HAP-1 (cell line): ENCODE measurements around the gene RIMBP2.

ENCODE experiments used
- DNase-seq, 2 experiments: peaks; one replicate each; pipeline ENCODE4 v3.0.0-alpha.2; 2016 to 2020; ENCODE audit warnings: low spot score in 2 of 2
- H3K27me3 ChIP-seq: fragments of 250-450 bp; sonication (Bioruptor Pico); 2 replicates; pipeline ENCODE4 v1.5.1; 2020; ENCODE audit warnings: low read depth, mild to moderate bottlenecking, moderate library complexity
- H3K36me3 ChIP-seq: fragments of 250-450 bp; sonication (Bioruptor Pico); replicated peaks from 2 replicates; pipeline ENCODE4 v1.5.1; 2020; ENCODE audit warnings: mild to moderate bottlenecking
- H3K4me1 ChIP-seq: fragments of 250-450 bp; sonication (Bioruptor Pico); 2 replicates; pipeline ENCODE4 v1.5.1; 2020; ENCODE audit warnings: mild to moderate bottlenecking
- H3K4me3 ChIP-seq: fragments of 250-450 bp; sonication (Bioruptor Pico); 2 replicates; pipeline ENCODE4 v1.5.1; 2020; ENCODE audit warnings: mild to moderate bottlenecking, moderate library complexity
- H3K9me3 ChIP-seq: fragments of 250-450 bp; sonication (Bioruptor Pico); 2 replicates; pipeline ENCODE4 v1.5.1; 2020; ENCODE audit warnings: mild to moderate bottlenecking, moderate library complexity
- in situ Hi-C: fragments of 300-500 bp; cut with MboI; formaldehyde crosslinking; loops from 3 replicates; pipeline ENCODE4 v1.14.3; 2020; ENCODE audit warnings: low sequenced_read_pairs, inconsistent platforms, mixed read lengths

RIMBP2 gene

GRCh38 chr12:130626601-130627000 lies 89.5 kb downstream of the RIMBP2 start:
- Histone ChIP-seq H3K4me1 (no peaks in the 10 kb centered on the region), H3K27me3 (no peaks in the 10 kb centered on the region), H3K36me3 (no peaks in the 10 kb centered on the region), H3K4me3 (no peak overlapping the region), H3K9me3 (no peaks in the 10 kb centered on the region)
- DNase-seq, result no peak
- in situ Hi-C loops, result no loop called here

GRCh38 chr12:130625201-130625600 lies 90.9 kb downstream of the RIMBP2 start:
- Histone ChIP-seq H3K9me3 (no peaks in the 10 kb centered on the region), H3K36me3 (no peaks in the 10 kb centered on the region), H3K4me3 (no peak overlapping the region), H3K27me3 (no peaks in the 10 kb centered on the region), H3K4me1 (no peaks in the 10 kb centered on the region)
- no peak for DNase-seq
- in situ Hi-C loops, result no loop called here

- in situ Hi-C loops, result no loop called here
- Histone ChIP-seq H3K9me3 (no peaks in the 10 kb centered on the region), H3K36me3 (no peaks in the 10 kb centered on the region), H3K4me1 (no peaks in the 10 kb centered on the region), H3K27me3 (no peaks in the 10 kb centered on the region), H3K4me3 (no peak overlapping the region)
- DNase-seq, result no peak
Measured at GRCh38 chr12:130622803-130623202, 93.3 kb downstream of the RIMBP2 start.

GRCh38 chr12:130621696-130622298 lies 94.3 kb downstream of the RIMBP2 start:
- no peaks in the 10 kb centered on the region for H3K9me3 ChIP-seq
- in situ Hi-C loops, result no loop called here
- H3K4me3 ChIP-seq, result no peak overlapping the region
- no peaks in the 10 kb centered on the region for H3K4me1 ChIP-seq
- H3K27me3 ChIP-seq, result no peaks in the 10 kb centered on the region
- H3K36me3 ChIP-seq, result no peaks in the 10 kb centered on the region
- DNase-seq, result no peak

GRCh38 chr12:130620756-130621155 lies 95.3 kb downstream of the RIMBP2 start:
- H3K27me3 ChIP-seq, result no peaks in the 10 kb centered on the region
- DNase-seq, result no peak
- in situ Hi-C loops, result no loop called here
- H3K9me3 ChIP-seq, result no peaks in the 10 kb centered on the region
- H3K4me3 ChIP-seq, result no peak overlapping the region
- H3K4me1 ChIP-seq, result no peaks in the 10 kb centered on the region
- no peaks in the 10 kb centered on the region for H3K36me3 ChIP-seq

- Histone ChIP-seq H3K4me3 (no peak overlapping the region), H3K4me1 (no peaks in the 10 kb centered on the region), H3K36me3 (no peaks in the 10 kb centered on the region), H3K27me3 (no peaks in the 10 kb centered on the region), H3K9me3 (no peaks in the 10 kb centered on the region)
- in situ Hi-C loops, result no loop called here
- no peak for DNase-seq
Measured at GRCh38 chr12:130620281-130620680, 95.8 kb downstream of the RIMBP2 start.

GRCh38 chr12:130619385-130620001 lies 96.6 kb downstream of the RIMBP2 start:
- H3K4me1 ChIP-seq, result no peaks in the 10 kb centered on the region
- in situ Hi-C loops, result no loop called here
- no peak overlapping the region for H3K4me3 ChIP-seq
- no peaks in the 10 kb centered on the region for H3K36me3 ChIP-seq
- DNase-seq, result no peak
- H3K27me3 ChIP-seq, result no peaks in the 10 kb centered on the region; the same call in 1 of the 2 replicates
- H3K9me3 ChIP-seq, result no peaks in the 10 kb centered on the region

- no peaks in the 10 kb centered on the region for H3K4me1 ChIP-seq
- H3K4me3 ChIP-seq, result no peak overlapping the region
- H3K9me3 ChIP-seq, result no peaks in the 10 kb centered on the region
- no peaks in the 10 kb centered on the region; the same call in 1 of the 2 replicates for H3K27me3 ChIP-seq
- in situ Hi-C loops, result no loop called here
- no peak for DNase-seq
- H3K36me3 ChIP-seq, result no peaks in the 10 kb centered on the region
Measured at GRCh38 chr12:130617219-130617618, 98.9 kb downstream of the RIMBP2 start.

GRCh38 chr12:130615861-130616345 lies 100.2 kb downstream of the RIMBP2 start:
- Histone ChIP-seq H3K4me1 (no peaks in the 10 kb centered on the region), H3K9me3 (no peaks in the 10 kb centered on the region), H3K4me3 (no peak overlapping the region), H3K27me3 (no peaks in the 10 kb centered on the region; the same call in 1 of the 2 replicates), H3K36me3 (no peaks in the 10 kb centered on the region)
- in situ Hi-C loops, result no loop called here
- no peak for DNase-seq

GRCh38 chr12:130614530-130614905 lies 101.6 kb downstream of the RIMBP2 start:
- no peak for DNase-seq
- no peaks in the 10 kb centered on the region for H3K36me3 ChIP-seq
- H3K4me1 ChIP-seq, result no peaks in the 10 kb centered on the region
- H3K9me3 ChIP-seq, result no peaks in the 10 kb centered on the region
- H3K4me3 ChIP-seq, result no peak overlapping the region
- in situ Hi-C loops, result no loop called here
- H3K27me3 ChIP-seq, result no peaks in the 10 kb centered on the region; the same call in 1 of the 2 replicates

- Histone ChIP-seq H3K4me1 (no peaks in the 10 kb centered on the region), H3K9me3 (no peaks in the 10 kb centered on the region), H3K27me3 (no peaks in the 10 kb centered on the region; the same call in 1 of the 2 replicates), H3K4me3 (no peak overlapping the region), H3K36me3 (no peaks in the 10 kb centered on the region)
- in situ Hi-C loops, result no loop called here
- no peak for DNase-seq
Measured at GRCh38 chr12:130613831-130614529, 102.1 kb downstream of the RIMBP2 start.

GRCh38 chr12:130613131-130613530 lies 103.0 kb downstream of the RIMBP2 start:
- Histone ChIP-seq H3K4me1 (no peaks in the 10 kb centered on the region), H3K4me3 (no peak overlapping the region), H3K27me3 (no peaks in the 10 kb centered on the region; the same call in 1 of the 2 replicates), H3K9me3 (no peaks in the 10 kb centered on the region), H3K36me3 (no peaks in the 10 kb centered on the region)
- in situ Hi-C loops, result no loop called here
- DNase-seq, result no peak

GRCh38 chr12:130611026-130611905 lies 104.8 kb downstream of the RIMBP2 start:
- no peaks in the 10 kb centered on the region for H3K36me3 ChIP-seq
- H3K4me1 ChIP-seq, result no peaks in the 10 kb centered on the region
- no peaks in the 10 kb centered on the region; the same call in 1 of the 2 replicates for H3K27me3 ChIP-seq
- no peaks in the 10 kb centered on the region for H3K9me3 ChIP-seq
- H3K4me3 ChIP-seq, result no peak overlapping the region
- no peak for DNase-seq
- in situ Hi-C loops, result no loop called here
